Subcutaneous abdominal adipose tissue (tissue), 5 donors: ENCODE results near the gene FAM47E.

Source experiments
- H3K27ac ChIP-seq: one replicate; pipeline ENCODE4 v1.7.0; 2013; ENCODE audit warnings: low read depth, mild to moderate bottlenecking, inconsistent platforms, low read length, moderate library complexity
- H3K27me3 ChIP-seq, 5 donors: one replicate each; pipeline ENCODE4 v1.7.0; 2013; ENCODE audit warnings: low read length in 5 of 5, inconsistent platforms in 1 of 5; ENCODE audit not compliant: control insufficient read depth in 5 of 5, insufficient read depth in 4 of 5
- H3K36me3 ChIP-seq, 5 donors: one replicate each; pipeline ENCODE4 v1.7.0; 2013; ENCODE audit warnings: low read length in 5 of 5; ENCODE audit not compliant: control insufficient read depth in 5 of 5, insufficient read depth in 5 of 5
- H3K4me1 ChIP-seq, 5 donors: one replicate each; pipeline ENCODE4 v1.7.0; 2013; ENCODE audit warnings: low read length in 5 of 5, mild to moderate bottlenecking in 3 of 5, moderate library complexity in 1 of 5; ENCODE audit not compliant: control insufficient read depth in 5 of 5, insufficient read depth in 5 of 5
- H3K4me3 ChIP-seq, 5 donors: one replicate each; pipeline ENCODE4 v1.7.0; 2013; ENCODE audit warnings: low read length in 5 of 5, low read depth in 1 of 5
- H3K9ac ChIP-seq, 5 donors: one replicate each; pipeline ENCODE4 v1.7.0; 2013; ENCODE audit warnings: low read length in 5 of 5, mild to moderate bottlenecking in 4 of 5, moderate library complexity in 3 of 5
- H3K9me3 ChIP-seq, 5 donors: one replicate each; pipeline ENCODE4 v1.7.0; 2013; ENCODE audit warnings: low read length in 5 of 5; ENCODE audit not compliant: control insufficient read depth in 5 of 5
- donor health status: healthy.
- donor health status: healthy.
- donor health status: healthy.
- donor health status: healthy.
- donor health status: healthy.

Gene FAM47E

GRCh38 chr4:76211769-76212708 lies 39.5 kb upstream of the FAM47E start:
- peaks cover 12 to 78% (median 72%) of the 10 kb centered on the region in 5 donors for H3K4me1 ChIP-seq
- H3K27ac ChIP-seq: peak overlapping the region; percentile 95
- peak overlapping the region; percentile 78 to 99 (median 93) for H3K4me3 ChIP-seq

GRCh38 chr4:76212851-76213414 lies 38.6 kb upstream of the FAM47E start:
- Histone ChIP-seq H3K9ac (peak overlapping the region; percentile 75 to 94 (median 90)), H3K36me3 (no peaks in the 10 kb centered on the region), H3K27ac (peak overlapping the region; percentile 95), H3K4me1 (peaks cover 12 to 73% (median 63%) of the 10 kb centered on the region in 5 donors), H3K9me3 (no peaks in the 10 kb centered on the region), H3K4me3 (peak overlapping the region; percentile 78 to 99 (median 93)), H3K27me3 (no peaks in the 10 kb centered on the region)

More at GRCh38 chr4:76211769-76212708, 39.5 kb upstream of the FAM47E start:
- Histone ChIP-seq H3K27me3 (no peaks in the 10 kb centered on the region), H3K9ac (peak overlapping the region; percentile 57 to 94 (median 90)), H3K9me3 (no peaks in the 10 kb centered on the region), H3K36me3 (no peaks in the 10 kb centered on the region)

- H3K4me1 ChIP-seq: peaks cover 12 to 70% (median 60%) of the 10 kb centered on the region in 5 donors
- H3K4me3 ChIP-seq: peak within 1 kb of the TSS; percentile 81 to 99 (median 93)
- peak within 1 kb of the TSS; percentile 84 to 97 (median 91) for H3K9ac ChIP-seq
- H3K27ac ChIP-seq: peak within 1 kb of the TSS; percentile 95
- no peaks in the 10 kb centered on the region for H3K27me3 ChIP-seq
- H3K9me3 ChIP-seq: no peaks in the 10 kb centered on the region
- no peaks in the 10 kb centered on the region for H3K36me3 ChIP-seq
Measured at GRCh38 chr4:76213415-76214176, 37.9 kb upstream of the FAM47E start, which contains the start of gene SCARB2. SCARB2 (minus strand) TSS chr4:76213824; CDS start chr4:76213543, 281 bp downstream.

- Histone ChIP-seq H3K36me3 (no peaks in the 10 kb centered on the region), H3K27ac (peak overlapping the region; percentile 95), H3K9me3 (no peaks in the 10 kb centered on the region), H3K27me3 (no peaks in the 10 kb centered on the region), H3K4me3 (peak overlapping the region; percentile 81 to 95 (median 93)), H3K4me1 (peaks cover 10 to 70% (median 60%) of the 10 kb centered on the region in 5 donors), H3K9ac (peak overlapping the region; percentile 84 to 97 (median 91))
Measured at GRCh38 chr4:76214177-76214675, 37.3 kb upstream of the FAM47E start.

- Histone ChIP-seq H3K9ac (no peak overlapping the region), H3K4me3 (no peak overlapping the region), H3K27me3 (no peaks in the 10 kb centered on the region), H3K27ac (peak overlapping the region; percentile 95), H3K36me3 (no peaks in the 10 kb centered on the region), H3K9me3 (no peaks in the 10 kb centered on the region), H3K4me1 (peaks cover 10 to 68% (median 58%) of the 10 kb centered on the region in 5 donors)
Measured at GRCh38 chr4:76215077-76215476, 36.4 kb upstream of the FAM47E start.

- no peaks in the 10 kb centered on the region for H3K36me3 ChIP-seq
- H3K27ac ChIP-seq: no peak overlapping the region
- H3K9me3 ChIP-seq: no peaks in the 10 kb centered on the region
- H3K27me3 ChIP-seq: no peaks in the 10 kb centered on the region
- H3K4me1 ChIP-seq: peaks cover 5 to 54% (median 44%) of the 10 kb centered on the region in 5 donors
- no peak overlapping the region for H3K9ac ChIP-seq
- no peak overlapping the region for H3K4me3 ChIP-seq
Measured at GRCh38 chr4:76216524-76216923, 35.0 kb upstream of the FAM47E start.

- no peaks in the 10 kb centered on the region for H3K36me3 ChIP-seq
- no peak overlapping the region for H3K27ac ChIP-seq
- no peaks in the 10 kb centered on the region for H3K9me3 ChIP-seq
- no peaks in the 10 kb centered on the region for H3K27me3 ChIP-seq
- H3K4me1 ChIP-seq: peaks cover 3 to 47% (median 37%) of the 10 kb centered on the region in 5 donors
- H3K9ac ChIP-seq: no peak overlapping the region
- no peak overlapping the region for H3K4me3 ChIP-seq
Measured at GRCh38 chr4:76216975-76217814, 34.3 kb upstream of the FAM47E start.

GRCh38 chr4:76219299-76220055 lies 32.0 kb upstream of the FAM47E start:
- no peak overlapping the region for H3K9ac ChIP-seq
- peak overlapping the region; percentile 25 for H3K27ac ChIP-seq
- no peaks in the 10 kb centered on the region for H3K9me3 ChIP-seq
- no peaks in the 10 kb centered on the region for H3K27me3 ChIP-seq
- H3K4me3 ChIP-seq: no peak overlapping the region
- H3K36me3 ChIP-seq: no peaks in the 10 kb centered on the region
- H3K4me1 ChIP-seq: peaks cover 0 to 30% (median 19%) of the 10 kb centered on the region in 5 donors
